Activated CD4-positive, CD25-positive, alpha-beta regulatory T cell treated with anti-CD3 and anti-CD28 coated beads, Interleukin-2, amount 50 U/mL, for 16 hours (primary cell): ENCODE data around the gene COL4A2.
"Not testable (repeated sequence)": the region's sequence is repeated elsewhere in the genome, so short reads cannot be mapped to it uniquely, and the experiment has no call there.

ENCODE experiments used
- DNase-seq: peaks from one replicate; pipeline ENCODE4 v3.0.0-alpha.2; 2020; ENCODE audit warnings: low read depth, low spot score

The COL4A2 gene

DNA sequence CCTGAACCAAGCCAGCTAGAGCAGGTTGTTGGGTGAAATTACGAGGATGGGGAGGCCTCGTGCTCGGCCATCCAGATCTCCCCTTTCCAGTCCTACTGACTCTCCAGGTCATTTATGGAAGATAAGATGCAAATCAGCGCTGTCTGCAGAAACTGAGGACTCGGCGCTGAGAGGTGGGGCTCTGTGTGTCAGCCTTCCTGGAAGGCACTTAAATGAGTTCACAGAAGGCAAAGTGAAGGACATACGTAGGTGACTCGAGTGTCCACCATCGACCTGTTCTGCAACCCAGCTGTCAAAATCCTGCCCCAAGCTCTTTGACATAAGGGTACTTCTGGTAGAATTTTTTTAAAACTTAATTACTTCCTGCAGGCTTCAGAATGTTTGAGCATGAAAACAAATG, 168.0 kb downstream of the COL4A2 start:
- DNase-seq, result no peak

DNA sequence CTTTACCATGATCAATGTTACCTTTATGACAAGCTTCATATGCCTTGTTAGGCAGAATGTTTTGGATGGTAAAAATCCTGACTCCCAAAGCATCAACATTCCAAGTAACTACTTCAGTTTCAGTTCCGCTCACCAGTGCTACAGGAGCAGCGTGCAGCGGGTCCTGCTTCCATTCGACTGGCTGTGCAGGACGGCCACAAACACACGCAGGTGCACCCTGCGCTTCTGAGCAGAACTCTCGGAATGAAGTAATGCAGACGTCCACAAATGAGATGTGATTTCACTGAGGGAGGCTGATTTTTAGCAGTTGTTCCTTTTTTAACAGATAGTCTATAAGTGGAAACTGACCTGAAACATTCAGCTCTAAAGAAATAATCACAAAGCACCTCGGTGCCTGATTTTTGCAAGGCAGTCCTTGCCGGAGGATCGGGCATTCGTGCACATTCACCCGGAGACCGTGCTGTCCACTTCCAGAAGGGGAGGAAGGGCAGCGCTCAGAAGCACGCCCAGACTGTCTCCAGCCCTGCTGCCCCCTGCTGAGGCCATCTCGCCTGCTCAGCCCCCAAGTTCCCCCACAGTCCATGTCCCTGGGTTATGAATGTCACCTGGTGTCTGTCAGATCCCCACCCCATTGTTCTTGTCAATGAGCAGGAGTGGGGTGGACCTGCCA, 168.6 kb downstream of the COL4A2 start:
- no peak for DNase-seq

DNA sequence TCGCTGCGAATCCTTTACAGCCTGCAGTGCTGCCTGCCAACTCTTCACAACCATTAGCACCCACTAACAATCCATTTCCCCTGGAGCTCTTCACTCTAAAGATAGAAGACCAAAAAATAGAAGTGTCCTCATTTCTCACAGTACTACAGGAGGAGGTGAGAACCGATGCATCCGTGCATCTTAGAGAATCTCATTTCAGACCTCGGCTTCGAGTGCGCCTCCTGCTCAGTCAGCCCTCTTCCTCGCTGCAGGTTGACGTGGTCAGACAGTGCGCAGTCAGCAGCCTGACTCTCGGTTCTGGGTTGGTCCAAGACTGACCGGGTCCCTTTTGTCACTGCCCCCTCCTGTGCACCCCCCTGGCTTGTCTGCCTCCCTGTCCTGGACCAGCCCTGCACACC, 169.1 kb downstream of the COL4A2 start:
- DNase-seq, result no peak

DNA sequence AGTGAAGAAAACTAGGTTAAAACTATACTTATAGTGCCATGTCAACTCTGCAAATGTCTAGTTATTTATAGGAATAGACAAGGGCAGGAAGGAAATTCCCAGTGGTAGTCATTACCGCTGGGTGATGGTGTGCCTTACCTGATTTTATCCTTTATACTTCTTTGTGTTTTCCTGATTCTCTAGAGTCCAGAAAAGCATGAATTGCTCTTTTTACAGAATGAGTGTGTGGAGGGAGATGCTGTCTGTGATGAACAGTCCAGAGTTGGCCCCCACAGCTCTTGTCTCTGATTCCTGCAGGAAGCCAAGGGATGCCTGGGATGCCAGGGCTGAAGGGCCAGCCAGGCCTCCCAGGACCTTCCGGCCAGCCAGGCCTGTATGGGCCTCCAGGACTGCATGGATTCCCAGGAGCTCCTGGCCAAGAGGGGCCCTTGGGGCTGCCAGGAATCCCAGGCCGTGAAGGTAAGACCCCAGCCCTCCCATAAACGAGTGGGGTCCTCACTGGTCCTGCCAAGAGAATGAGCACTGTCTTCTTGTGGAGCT, 170.7 kb downstream of the COL4A2 start:
- DNase-seq, result no peak

DNA sequence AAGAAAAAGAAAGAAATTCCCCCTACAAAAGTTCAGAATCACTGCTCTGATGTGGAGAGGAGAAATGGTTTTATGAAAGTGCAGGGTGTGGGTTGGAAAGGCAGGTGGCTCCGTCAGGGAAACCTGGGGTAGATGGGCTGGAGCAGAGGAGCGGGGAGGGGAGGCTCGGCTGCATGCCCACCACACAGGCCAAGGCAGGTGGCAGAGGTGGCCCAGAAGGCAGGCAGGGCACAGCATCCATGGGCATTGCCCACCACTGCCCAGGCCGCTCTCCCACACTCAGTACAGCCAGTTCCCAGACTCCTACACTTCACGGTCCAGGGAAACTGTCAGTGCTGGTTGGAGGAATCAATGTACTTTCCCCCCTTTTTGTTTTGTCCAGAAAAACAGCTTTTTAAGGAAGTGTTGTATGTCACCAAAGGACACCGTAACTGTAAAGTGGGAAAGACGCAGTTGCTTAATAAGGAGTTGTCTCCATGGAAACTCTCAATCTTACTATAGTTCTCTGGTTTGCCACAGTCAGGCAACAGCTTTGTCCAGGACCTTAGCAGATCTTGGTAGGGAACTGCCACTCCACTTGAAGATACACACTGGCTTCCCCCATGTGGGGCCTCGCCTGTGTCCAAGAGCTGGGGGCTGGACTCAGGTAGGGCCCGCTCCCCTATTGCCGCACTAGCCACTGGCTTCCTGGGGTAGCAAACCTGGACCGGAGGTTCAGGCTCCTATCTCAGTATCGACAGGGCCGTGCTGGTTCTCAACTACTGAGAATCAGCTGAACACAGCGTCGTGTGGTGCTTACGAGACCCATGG, 171.5 kb downstream of the COL4A2 start:
- DNase-seq, result no peak

DNA sequence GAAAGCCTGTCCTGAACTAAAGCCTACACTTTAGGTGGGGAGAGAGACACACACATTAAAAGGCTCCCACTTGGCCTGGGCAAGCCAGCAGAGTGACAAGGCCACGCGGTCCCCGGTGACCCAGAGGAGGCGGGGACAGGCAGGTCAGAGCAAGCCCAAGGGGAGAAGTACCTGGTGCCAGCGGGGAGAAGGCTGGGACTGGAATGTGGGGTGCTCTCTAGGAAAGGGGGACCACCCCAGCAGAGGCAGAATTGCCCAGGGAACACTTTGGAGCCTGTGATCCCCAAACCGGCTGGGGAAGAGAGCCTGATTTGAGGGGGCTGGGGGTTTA, 172.1 kb downstream of the COL4A2 start:
- DNase-seq, result no peak

DNA sequence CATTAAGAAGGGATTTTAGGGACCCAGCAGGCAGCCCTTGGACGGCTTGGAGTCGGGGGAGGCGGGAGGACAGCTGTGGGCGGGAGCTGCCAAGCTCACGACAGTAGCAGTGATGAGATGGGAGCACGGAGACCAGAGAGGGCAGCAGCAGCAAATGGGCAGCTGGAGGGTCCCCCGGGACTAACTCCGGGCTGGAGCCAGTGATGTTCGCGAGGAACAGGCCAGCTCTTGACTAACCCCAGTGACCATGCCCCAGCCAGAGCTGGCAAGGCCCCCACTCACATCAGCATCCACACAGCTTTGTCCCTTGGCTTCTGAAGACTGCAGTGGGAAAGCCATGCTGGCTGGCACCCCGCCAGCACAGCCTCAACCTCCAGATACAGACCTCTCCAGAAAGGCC, 172.6 kb downstream of the COL4A2 start:
- no peak for DNase-seq

DNA sequence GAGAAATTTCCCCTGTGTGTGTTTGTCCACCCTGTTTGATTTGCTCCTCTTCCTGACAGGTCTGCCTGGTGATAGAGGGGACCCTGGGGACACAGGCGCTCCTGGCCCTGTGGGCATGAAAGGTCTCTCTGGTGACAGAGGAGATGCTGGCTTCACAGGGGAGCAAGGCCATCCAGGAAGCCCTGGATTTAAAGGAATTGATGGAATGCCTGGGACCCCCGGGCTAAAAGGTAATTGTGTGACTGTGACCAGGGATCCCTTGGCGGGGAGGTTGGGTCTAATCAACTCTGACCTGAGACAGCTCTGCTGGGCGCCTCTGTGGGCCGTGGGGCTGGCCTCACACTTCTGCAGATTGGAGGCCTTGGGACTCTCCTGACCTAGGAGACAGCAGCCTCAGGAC, 173.1 kb downstream of the COL4A2 start:
- no peak for DNase-seq

DNA sequence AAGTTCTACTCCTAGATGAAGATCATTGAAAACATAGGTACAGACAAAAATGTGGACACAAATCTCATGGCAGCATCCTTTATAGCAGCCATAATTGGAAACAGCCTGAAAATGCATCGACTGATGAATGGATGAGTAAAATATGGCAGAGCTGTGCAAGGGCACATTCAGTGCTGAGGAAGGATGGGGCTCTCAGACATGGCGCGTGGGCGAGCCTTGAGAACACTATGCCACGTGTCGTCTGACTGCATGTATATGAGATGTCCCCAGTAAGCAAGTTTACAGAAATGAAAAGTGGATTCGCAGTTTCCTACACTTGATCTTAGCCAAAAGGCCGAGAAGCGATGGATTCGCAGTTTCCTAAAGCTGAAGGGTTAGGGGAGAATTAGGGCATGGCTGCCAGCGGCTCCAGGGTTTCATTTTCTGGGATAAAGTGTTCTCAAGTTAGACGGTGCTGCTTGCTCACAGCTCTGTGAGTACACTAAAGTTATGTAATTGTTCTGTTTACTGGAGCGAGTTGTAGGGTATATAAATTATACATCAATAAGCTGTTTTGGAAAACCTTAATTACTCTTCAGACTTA, 176.4 kb downstream of the COL4A2 start:
- DNase-seq, result no peak

DNA sequence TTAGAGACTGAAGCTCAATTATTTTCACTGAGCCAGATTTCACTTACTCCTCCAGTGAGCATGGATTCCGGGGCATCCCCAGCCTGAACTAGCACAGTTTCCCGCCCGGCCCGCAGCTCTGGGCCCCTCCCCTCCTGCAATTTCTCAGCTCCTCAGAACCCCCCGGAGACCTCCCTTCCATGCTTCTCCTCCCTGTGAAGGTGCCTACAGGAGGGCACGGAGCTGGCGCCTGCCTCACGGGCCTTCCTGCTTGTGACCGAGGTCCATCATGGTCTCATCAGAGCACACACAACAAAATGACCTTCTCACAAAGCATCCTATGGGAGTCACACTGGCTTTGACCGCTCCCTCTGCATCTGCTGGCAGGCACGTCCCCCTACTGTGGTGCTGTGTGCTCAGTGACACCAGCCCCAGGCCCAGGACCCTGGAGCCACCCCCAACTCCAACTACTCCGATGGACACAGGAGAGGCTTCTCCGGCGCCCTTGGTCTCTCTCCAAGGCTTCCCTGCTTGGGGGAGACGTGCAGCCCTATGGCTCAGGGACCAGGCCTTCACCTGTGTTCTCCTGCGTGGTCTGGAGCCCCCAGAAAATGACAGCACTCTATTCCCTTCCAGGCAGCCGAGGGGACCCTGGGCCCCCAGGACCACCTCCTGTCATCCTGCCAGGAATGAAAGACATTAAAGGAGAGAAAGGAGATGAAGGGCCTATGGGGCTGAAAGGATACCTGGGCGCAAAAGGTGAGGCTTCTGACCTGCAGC, 177.4 kb downstream of the COL4A2 start:
- DNase-seq, result no peak

DNA sequence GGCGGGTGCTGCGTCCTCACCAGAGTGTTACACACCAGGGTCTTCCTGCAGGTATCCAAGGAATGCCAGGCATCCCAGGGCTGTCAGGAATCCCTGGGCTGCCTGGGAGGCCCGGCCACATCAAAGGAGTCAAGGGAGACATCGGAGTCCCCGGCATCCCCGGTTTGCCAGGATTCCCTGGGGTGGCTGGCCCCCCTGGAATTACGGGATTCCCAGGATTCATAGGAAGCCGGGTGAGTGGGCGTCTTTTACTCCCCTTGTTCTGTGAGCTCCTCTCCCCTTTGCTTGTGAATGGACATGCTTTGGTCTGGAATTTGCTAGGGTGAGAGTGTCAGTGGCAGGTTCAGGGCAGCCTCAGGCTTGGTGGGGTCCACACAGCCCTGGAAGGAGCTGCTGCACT, 178.5 kb downstream of the COL4A2 start:
- no peak for DNase-seq

DNA sequence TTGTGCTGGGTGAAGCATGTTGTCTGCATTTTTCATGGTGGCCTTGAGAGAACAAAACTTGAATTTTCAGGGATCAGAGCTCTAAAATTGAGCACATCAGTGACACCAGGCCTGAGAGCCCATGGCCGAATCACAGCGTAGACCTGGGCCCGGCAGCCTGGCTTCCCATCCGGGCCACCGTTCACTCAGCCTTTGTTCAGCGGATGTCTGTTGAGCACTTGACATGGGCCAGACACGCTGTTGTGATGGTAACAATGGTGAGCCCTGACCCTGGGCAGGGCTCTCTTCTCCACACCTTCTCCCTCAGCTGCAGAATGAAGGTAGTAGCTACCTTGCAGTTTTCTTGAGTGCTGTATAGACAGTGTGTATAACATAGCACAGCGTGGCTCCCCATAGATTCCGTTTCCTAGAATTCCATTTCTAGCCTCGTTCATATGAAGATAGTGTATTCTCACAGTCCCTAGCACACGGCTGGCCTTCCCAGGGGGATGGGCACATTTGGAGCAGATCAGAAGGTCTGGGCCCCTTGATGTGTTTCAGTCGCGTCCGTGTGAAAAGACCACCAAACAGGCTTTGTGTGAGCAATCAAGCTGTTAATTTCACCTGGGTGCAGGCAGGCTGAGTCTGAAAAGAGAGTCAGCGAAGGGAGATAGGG, 179.1 kb downstream of the COL4A2 start:
- no peak for DNase-seq

DNA sequence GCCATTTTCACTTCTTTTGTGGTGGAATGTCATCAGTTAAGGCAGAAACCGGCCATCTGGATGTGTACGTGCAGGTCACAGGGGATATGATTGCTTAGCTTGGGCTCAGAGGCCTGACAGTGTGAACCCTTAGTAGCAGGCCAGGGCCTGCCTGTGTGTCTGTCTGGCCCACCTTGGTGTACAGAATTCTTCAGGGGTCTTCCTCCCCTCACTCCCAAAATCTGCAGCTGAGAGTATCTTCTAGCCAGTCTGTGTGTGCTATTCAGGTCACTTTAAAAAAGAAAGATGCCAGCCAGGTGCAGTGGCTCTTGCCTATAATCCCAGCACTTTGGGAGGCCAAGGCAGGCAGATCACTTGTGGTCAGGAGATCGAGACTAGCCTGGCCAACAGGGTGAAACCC, 179.8 kb downstream of the COL4A2 start:
- not testable (repeated sequence) for DNase-seq

DNA sequence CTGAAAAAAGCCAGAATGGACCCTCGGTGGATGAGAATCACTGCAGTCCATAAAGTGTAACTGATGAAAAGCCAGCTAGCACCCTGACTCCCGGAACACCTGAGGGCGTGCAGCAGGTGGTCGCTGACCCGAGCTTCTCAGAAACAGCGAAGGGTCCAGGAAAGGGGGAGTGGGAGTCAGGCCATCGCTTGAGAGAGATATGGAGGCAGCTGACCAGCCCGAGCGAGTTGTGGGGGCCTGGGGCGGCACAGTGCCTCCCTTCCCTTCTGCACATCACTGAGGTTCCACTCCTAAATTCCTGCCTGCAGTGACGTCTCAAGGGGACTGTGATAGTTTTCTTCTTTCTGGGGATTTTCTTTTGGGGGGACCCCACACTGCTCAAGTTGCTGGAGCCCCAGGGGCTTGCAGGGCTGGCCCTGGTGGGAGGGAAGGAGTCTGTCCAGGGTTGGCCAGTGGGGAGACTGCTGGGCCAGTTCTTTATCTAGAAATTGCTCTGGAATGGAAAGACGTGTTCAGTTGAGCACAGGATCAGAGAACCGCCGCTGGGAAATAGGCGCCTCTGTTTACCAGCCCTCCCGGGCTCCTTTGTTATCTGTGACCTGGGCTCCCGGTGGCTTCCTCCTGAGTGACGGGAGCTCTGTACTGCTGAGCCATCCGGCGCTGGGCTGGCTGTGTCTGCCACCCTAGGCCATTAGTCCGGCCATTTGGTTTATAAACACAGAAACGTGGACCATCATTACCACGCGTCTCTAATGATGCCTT, 183.1 kb downstream of the COL4A2 start:
- no peak for DNase-seq

DNA sequence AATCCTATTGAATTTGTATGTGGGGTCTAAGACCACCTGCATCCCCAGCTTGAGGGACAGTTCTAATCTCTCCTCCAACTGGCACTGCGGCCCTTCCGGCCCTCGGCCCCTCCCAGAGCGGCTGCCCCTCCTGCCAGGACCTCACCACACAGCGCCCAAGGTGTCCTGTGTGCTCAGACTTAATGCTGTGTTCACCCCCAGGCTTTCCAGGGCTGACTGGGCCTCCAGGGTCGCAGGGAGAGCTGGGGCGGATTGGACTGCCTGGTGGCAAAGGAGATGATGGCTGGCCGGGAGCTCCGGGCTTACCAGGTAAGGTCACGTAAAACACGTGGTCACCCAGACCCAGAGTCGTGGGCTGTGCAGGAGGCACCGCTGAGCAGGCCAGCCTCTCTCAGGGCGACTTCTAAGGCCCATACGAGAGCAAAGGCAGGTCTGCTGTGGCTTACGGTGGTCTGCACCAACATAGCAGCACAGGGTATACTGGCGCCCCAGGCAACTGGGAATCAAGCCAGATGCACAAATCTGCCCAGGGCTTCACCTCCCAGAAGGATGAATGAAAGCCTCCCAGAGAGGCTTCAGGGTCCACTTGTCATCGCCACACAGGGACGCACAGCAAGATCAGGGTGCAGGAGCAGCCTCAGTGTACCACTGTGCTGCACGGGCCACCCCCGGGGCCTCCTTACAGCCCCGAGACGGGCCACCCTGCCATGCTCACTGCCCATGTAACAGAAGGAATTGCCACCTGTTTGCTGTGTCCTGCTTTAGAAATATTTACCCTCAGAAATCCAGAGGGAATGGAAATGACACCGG, 185.0 kb downstream of the COL4A2 start:
- DNase-seq, result no peak

DNA sequence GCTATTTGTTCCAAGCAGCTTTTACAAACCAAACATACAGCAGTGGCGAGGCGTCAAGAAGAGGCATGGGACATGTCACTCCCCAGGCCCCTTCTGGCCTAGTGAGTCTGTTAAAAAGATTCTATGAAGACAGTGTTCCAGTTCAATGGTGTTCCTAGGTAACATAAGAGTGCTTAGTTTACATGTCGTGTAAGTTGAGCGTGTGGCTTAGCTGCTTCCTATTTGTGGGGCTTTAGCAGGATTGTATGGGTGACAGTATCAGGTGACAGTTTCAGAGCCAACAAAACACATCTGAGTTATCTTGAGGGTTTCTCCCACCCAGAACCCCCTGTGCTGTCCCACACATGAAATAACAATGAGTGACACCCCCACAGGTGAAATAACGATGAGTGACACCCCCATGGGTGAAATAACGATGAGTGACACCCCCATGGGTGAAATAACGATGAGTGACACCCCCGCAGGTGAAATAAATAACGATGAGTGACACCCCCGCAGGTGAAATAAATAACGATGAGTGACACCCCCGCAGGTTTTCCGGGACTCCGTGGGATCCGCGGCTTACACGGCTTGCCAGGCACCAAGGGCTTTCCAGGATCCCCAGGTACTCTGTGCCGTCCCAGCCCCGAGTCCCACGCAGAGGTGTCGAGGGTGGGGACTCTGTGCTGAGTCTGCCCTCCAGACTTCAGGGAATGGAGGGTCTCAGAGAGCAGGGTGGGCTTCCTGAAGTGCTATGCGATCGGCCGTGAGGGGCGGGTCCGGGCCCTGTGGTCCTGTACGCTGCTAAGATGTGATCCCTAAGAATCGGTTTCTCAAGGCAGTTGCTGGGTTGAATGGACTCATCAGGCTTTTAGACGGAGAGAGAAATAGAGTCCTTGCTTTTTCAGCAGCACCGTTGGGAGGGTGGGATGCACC, 185.9 kb downstream of the COL4A2 start:
- no peak for DNase-seq

DNA sequence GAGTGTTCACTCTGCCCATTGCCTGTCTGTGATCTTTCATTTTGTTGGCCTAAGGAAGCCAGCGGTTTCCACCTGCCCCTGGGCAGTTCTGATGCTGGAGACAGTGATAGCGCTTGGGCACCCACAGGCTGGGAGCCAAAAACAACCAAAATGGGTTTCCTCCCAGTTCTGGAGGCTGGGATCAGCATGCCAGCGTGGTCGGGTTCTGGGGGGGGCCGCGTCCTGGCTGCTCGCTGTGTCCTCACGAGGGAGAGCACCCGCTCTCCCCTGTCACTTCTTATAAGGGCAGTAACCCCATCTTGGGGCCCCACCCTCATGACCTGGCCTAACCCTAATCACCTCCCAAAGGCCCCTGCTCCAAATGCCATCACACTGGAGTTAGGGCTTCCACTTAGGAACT, 186.5 kb downstream of the COL4A2 start:
- DNase-seq, result no peak

DNA sequence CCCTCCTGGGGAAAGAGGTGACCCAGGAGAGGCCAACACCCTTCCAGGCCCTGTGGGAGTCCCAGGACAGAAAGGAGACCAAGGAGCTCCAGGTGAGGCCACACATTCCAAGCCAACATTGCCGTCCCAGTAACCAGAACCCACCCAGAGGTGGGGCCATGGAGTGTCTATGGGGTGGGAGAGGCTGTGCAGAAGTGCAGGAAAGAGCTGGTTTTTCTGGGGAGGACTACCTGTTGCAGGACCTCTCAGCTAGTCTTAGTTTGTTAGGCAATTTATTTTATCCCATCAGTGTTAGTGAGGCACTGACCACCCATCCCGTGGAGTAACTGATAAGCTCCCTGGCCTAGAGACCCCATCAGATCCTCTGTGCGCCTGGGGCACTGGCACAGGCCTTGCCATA, 188.3 kb downstream of the COL4A2 start:
- no peak for DNase-seq

DNA sequence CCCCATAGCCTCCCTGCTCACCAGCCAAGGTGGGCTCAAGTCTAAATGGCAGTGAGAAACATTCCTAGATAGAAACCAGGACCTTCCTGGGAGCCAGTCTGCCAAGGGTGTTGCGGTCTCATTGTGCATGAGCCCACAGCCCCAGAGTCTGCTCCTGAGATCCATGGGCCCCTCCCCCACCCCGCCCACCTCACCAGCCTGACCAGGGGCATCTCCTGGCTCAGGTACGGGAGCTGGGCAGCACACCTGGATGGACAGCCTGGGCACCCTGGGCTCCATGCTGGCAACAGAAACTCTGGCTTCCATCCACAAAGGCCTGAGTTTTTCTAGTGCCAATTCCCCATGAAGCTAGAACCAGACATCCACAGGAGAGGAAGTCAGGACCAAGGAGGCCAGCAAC, 188.8 kb downstream of the COL4A2 start:
- DNase-seq, result no peak
